GM19240 (cell line): ENCODE measurements around the gene ATP8B3.
A peak's percentile ranks its signal among the peaks of the same experiment; 100 is the strongest.

Source experiments
- DNase-seq: peaks from one replicate; pipeline ENCODE4 v3.0.0; 2011; ENCODE audit warnings: low spot score; ENCODE audit not compliant: insufficient read length

The ATP8B3 gene

GRCh38 chr19:1851654-1852580 lies 39.8 kb upstream of the ATP8B3 start:
- no peak for DNase-seq

GRCh38 chr19:1850809-1851653 lies 39.0 kb upstream of the ATP8B3 start:
- no peak for DNase-seq

- no peak for DNase-seq
These were observed 37.9 kb upstream of the ATP8B3 start for GRCh38 chr19:1849886-1850398.

- no peak for DNase-seq
These were observed 37.0 kb upstream of the ATP8B3 start for GRCh38 chr19:1849132-1849474.

- peak; percentile 87 for DNase-seq
These were observed 36.5 kb upstream of the ATP8B3 start, which contains the start of gene REXO1 for GRCh38 chr19:1848399-1849131. Gene REXO1, minus strand, starts transcription at chr19:1848483. Its CDS starts 125 bp downstream, at chr19:1848358.

DNA sequence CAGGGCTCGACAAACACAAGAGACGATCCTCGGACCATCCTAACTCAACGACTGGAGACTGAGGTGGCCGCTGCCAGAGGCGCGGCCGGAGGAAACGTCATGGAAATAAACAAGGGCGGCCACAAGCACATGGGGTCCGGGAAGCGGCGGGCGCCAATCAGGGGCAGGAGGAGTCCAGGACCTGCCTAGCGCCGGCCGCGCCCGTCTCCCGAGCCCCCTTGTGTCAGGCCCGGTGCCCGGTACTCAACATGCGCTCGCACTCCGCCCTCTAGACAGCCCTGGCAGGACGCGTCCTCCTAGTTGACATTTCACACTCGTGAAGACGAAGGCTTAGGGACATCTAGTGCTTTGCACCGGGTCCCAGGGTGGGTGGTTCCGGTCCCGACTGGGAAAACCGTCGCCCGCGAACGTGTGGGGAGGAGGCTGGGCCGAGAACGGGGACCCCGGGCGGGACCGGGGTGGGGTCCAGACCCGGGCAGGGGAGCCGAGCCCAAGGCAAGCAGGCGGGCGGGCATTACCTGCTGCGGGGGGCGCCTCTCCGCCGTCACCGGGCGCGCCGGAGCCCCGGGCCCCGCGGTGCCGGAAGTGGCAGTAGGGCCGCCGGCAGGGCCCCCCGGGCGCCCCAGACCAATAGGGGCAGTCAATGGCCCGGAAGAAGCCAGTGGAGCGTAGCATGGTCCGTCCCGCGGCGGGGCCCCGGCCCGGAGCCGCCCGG lies 35.8 kb upstream of the ATP8B3 start:
- no peak for DNase-seq

DNA sequence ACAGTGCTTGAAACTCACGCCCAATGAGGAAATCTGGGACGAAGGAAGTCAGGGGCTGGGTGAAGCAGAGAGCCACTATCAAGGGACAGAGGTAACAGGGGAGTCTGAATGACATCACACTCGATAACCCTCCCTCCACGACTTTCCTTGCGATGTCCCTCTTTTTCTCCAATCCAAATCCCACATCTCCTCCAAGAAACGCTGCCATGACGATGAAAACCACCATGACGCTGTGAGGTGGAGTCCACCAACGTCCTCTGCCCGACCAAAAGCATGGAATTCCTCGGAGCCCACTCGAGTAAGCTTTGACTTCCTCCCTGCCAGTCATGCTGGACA lies 35.2 kb upstream of the ATP8B3 start:
- DNase-seq: no peak

DNA sequence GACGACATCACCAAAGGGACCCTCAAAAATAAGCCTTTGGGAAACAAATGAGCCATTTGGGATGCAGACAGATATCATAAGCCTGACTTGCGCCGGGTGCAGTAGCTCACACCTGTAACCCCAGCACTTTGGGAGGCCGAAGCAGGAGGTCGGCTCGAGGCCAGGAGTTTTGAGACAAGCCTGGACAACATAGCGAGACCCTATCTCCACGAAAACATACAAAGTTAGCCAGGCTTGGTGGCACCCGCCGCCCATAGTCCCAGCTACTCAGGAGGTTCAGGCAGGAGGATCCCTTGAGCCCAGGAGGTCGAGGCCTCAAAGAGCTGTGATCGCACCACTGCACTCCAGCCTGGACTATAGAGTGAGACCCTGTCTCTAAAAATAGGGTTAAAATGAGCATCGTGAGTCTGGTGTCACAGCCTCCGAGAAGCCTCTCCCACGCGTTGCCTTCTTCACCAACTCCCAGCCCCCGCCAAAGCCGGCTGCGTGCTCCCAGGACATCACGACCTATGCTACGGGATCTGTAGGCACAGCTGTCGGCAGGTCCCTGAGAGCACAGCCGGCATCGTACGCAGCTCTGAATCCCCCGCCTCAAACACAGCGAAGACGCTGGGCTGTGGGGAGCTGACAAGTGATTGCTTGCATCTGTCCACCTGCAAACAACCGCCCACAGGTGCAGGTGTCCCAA lies 34.6 kb upstream of the ATP8B3 start:
- no peak for DNase-seq

DNA sequence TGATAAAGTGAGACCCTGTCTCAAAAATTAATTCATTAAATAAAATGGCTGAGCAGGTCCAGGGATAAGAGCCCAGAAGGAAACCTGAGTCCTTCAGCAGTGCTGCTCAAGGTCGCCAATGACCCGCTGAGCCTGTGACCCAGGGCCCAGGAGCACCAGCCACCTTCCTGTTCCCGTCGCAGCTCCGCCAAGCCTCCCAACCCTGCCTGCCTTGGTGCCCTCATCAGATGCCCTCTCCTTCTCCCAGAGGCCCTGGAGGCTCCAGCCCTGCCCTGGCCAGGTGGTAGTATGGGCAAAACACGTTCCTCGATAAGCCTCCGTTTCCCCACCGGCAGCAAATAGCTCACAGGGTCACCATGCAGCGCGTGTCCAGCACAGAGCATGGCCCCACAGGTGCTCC lies 33.6 kb upstream of the ATP8B3 start:
- DNase-seq: no peak

- DNase-seq: no peak
These were observed 33.0 kb upstream of the ATP8B3 start for GRCh38 chr19:1845125-1845515.

- DNase-seq: no peak
These were observed 32.5 kb upstream of the ATP8B3 start for GRCh38 chr19:1844513-1845124.

DNA sequence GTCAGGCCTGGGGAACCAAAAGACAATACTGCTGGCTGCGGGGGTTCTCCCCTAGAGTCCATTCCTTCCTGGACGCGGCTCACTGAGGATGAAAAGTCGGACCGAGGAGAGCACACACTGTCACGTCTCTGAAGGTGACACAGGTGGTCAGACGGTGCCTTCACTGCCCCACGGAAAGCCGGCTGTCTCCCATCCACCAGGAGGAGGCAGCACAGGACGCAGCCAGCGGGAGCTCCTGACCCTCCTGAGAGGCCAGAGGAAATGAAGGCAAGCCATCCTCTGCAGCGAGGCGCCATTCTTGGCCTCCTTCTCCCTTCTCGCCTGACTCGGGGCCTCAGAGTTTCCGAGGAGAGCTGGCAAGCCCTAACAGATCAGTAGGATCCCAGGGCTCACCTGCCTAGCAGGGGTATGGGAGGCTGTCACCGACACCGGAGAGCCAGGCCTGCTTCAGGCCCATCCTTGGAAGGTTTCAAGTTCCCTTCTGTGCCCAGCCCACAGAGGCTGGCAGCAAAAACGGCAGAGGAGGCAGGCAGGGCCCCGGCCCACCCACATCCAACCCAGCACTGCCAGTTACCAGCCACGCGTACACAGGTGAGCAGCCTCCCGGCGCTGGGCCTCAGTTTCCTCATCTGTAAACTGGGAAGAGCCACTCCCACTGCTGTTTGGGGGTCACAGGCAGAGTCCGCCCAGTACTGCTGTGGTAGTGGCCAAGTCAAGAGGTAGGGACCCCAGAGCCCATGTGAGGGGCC lies 31.7 kb upstream of the ATP8B3 start:
- no peak for DNase-seq

DNA sequence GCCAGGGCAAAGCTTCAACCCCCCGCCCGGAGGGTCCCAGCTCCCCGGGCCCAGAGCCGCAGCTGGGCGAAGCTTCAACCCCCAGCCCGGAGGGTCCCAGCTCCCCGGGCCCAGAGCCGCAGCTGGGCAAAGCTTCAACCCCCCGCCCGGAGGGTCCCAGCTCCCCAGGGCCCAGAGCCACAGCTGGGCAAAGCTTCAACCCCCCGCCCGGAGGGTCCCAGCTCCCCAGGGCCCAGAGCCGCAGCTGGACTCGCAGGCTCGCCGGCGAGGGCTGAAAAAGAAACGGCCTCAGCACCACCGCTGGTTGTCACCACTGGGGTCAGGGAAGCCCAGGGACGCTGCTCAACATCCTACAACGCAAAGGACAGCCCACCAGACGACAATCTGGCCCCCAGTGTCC lies 31.0 kb upstream of the ATP8B3 start:
- DNase-seq: no peak

DNA sequence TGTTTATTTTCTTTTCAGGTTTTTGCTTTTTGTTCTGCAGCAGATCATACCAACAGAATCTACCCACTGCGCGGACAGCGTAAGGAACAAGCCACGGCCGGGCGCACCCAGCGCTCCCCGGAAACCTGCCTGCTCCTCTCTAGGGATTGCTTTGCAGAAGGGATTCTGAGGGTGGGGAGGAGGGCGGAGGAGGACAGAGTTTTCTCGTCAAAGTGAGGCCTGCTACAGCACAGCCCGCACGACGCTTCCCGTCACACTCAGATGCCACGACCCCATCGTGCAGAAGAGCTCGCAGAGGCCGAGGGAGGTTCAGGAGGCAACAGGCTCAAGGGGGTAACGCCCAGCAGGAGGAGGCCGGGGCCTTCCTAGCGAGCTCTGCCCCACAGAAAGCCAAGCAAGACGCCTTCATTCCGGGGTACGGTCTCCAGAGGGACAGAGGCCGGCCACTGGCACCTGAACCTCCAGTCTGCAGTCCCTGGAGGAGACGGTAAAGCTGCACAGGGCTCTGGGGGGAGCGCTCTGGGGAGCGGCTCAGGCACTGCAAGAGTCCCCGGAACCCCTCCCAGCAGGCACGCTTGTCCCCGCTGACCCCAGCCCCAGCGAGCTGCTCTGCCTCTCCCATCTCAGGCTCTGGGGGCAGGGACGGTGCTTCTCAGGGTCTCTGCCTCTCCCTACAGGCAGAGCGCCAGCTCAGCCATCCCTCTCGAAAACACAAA lies 29.3 kb upstream of the ATP8B3 start:
- DNase-seq: no peak

DNA sequence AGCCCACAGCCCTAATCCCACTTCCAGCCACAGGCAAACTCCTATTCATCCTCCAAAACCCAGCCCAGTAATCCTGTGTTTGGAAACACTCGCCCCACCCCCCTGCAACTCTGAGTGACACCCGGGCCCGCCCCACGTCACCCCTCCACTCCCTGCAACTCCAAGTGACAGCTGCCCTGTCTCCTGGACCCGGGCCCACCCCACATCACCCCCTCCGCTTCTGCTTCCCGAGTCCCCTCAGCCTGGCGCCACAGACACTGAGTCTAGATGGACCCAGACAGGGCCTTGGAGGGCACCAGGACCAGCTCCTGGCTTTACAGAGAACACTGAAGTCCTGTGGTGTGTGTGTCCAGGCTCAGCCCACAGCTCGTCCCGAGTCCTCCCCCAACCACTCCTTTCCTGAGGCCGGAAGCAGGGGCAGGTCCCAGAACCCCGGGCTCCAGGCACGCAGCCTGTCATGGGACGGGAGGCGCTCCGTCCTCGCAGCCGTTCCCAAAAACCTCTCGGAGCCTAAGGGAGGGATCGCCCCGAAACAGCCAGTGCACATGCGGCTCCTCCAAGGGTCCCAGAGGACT lies 28.6 kb upstream of the ATP8B3 start:
- DNase-seq: no peak

GRCh38 chr19:1839658-1840540 lies 27.8 kb upstream of the ATP8B3 start:
- no peak for DNase-seq

GRCh38 chr19:1837625-1838105 lies 25.6 kb upstream of the ATP8B3 start:
- DNase-seq: peak; percentile 89
